A549 (cell line): Measurements from ENCODE around the gene ZNF292. TPM values are rescaled to one million over a fixed set of nuclear protein-coding genes. Genes with fewer than 3 reads are reported as not detected.

Source experiments
- ATAC-seq, 2 experiments: fragments of 200-7000 bp in 1 of 2; fragments of >200 bp in 1 of 2; cut with Nextera tagmentation in 1 of 2; cut with Tn5 transposase in 1 of 2; 3 replicates each; pipeline versions ENCODE4 v1.8.0 to v1.9.1; 2018 to 2020; ENCODE audit warnings: mild to moderate bottlenecking in 1 of 2, moderate library complexity in 1 of 2
- CTCF ChIA-PET: fragments of 300-600 bp; sonication (Branson Sonifier 250); formaldehyde crosslinking; extraction: SDS; loops from one replicate; lab custom pipeline; 2021; ENCODE audit warnings: antibody characterized with exemption, inconsistent platforms; lab: Yijun Ruan, JAX
- POLR2A ChIA-PET: fragments of 350-600 bp; formaldehyde crosslinking; extraction: SDS; loops from one replicate; lab custom pipeline; 2021; ENCODE audit warnings: antibody characterized with exemption, inconsistent platforms; lab: Yijun Ruan, JAX
- DNase-seq, 2 experiments: peaks; one replicate each; pipeline versions ENCODE4 v3.0.0 to v3.0.0-alpha.2; 2011 to 2016; ENCODE audit warnings: low read depth in 1 of 2, low spot score in 1 of 2
- FAIRE-seq: peaks from 2 replicates; lab custom pipeline; 2011; peaks lifted over from hg19 to GRCh38; lab: Jason Lieb, UNC
- H3K27ac ChIP-seq, 2 experiments: fragments of >200 bp; sonication (Bioruptor Twin); formaldehyde crosslinking; 3 replicates each; pipeline ENCODE4 v1.5.1; 2016 to 2017
- H3K4me1 ChIP-seq: fragments of >200 bp; sonication (Bioruptor Twin); formaldehyde crosslinking; 3 replicates; pipeline ENCODE4 v1.6.1; 2016
- H3K4me2 ChIP-seq: fragments of >200 bp; sonication (Bioruptor Twin); formaldehyde crosslinking; 3 replicates; pipeline ENCODE4 v1.6.1; 2016
- H3K4me3 ChIP-seq: fragments of >200 bp; sonication (Bioruptor Twin); formaldehyde crosslinking; 3 replicates; pipeline ENCODE4 v1.5.1; 2016
- H3K9me3 ChIP-seq: fragments of >200 bp; sonication (Bioruptor Twin); formaldehyde crosslinking; 3 replicates; pipeline ENCODE4 v1.6.1; 2016
- BHLHE40 ChIP-seq: IDR thresholded peaks from 2 replicates; pipeline ENCODE4 v1.6.1; 2012; ENCODE audit warnings: low read depth, low read length, inconsistent platforms
- CBX8 ChIP-seq: fragments of 200-600 bp; sonication (generic); IDR thresholded peaks from 2 replicates; pipeline ENCODE4 v1.6.1; 2016
- CEBPB ChIP-seq, 2 experiments: fragments of >200 bp in 1 of 2; sonication (Bioruptor Twin) in 1 of 2; formaldehyde crosslinking in 1 of 2; IDR thresholded peaks; 2 replicates each; pipeline ENCODE4 v1.6.1; 2012 to 2016
- EHF ChIP-seq: fragments of 250-450 bp; sonication (Bioruptor Pico); IDR thresholded peaks from 2 replicates; pipeline ENCODE4 v1.5.0; 2020; ENCODE audit warnings: mild to moderate bottlenecking
- EP300 ChIP-seq, 2 experiments: fragments of >200 bp; sonication (Bioruptor Twin); formaldehyde crosslinking; IDR thresholded peaks; 2 replicates in 1 of 2; 3 replicates in 1 of 2; pipeline ENCODE4 v1.6.1; 2016 to 2017
- ESRRA ChIP-seq: fragments of 150-350 bp; IDR thresholded peaks from 2 replicates; pipeline ENCODE4 v1.6.1; 2014; ENCODE audit warnings: mild to moderate bottlenecking, low read length, borderline replicate concordance
- FOSB ChIP-seq: fragments of 250-450 bp; sonication (Bioruptor Pico); IDR thresholded peaks from 2 replicates; pipeline ENCODE4 v1.5.0; 2020; ENCODE audit warnings: mild to moderate bottlenecking, moderate library complexity
- FOXS1 ChIP-seq: fragments of 250-450 bp; sonication (Bioruptor Pico); IDR thresholded peaks from 2 replicates; pipeline ENCODE4 v1.5.0; 2020; ENCODE audit warnings: mild to moderate bottlenecking, moderate library complexity
- GATA3 ChIP-seq: IDR thresholded peaks from 2 replicates; pipeline ENCODE4 v1.6.1; 2012; ENCODE audit warnings: borderline replicate concordance
- HDAC2 ChIP-seq: fragments of 200-600 bp; sonication (generic); IDR thresholded peaks from 2 replicates; pipeline ENCODE4 v1.6.1; 2016
- HEYL ChIP-seq: fragments of 250-450 bp; sonication (Bioruptor Pico); IDR thresholded peaks from 2 replicates; pipeline ENCODE4 v1.8.0; 2021; ENCODE audit warnings: mild to moderate bottlenecking, moderate library complexity
- HOXB5 ChIP-seq: fragments of 250-450 bp; sonication (Bioruptor Pico); IDR thresholded peaks from 2 replicates; pipeline ENCODE4 v1.5.0; 2020; ENCODE audit warnings: mild to moderate bottlenecking, moderate library complexity
- MAFK ChIP-seq: fragments of 450-650 bp; IDR thresholded peaks from 2 replicates; pipeline ENCODE4 v1.6.1; 2014; ENCODE audit not compliant: partially characterized antibody
- MYC ChIP-seq: IDR thresholded peaks from 2 replicates; pipeline ENCODE4 v1.6.1; 2012; ENCODE audit warnings: mild to moderate bottlenecking, inconsistent platforms, low read length, improper control_type of control experiment, borderline replicate concordance
- NPAS2 ChIP-seq: fragments of 250-450 bp; sonication (Bioruptor Pico); IDR thresholded peaks from 2 replicates; pipeline ENCODE4 v1.8.0; 2022; ENCODE audit warnings: mild to moderate bottlenecking, moderate library complexity, borderline replicate concordance
- POLR2A ChIP-seq: IDR thresholded peaks from 2 replicates; pipeline ENCODE4 v1.6.1; 2012; ENCODE audit warnings: mild to moderate bottlenecking, low read length
- RAD21 ChIP-seq, 2 experiments: fragments of >200 bp in 1 of 2; sonication (Bioruptor Twin) in 1 of 2; formaldehyde crosslinking in 1 of 2; IDR thresholded peaks in 1 of 2; conservative IDR thresholded peaks in 1 of 2; 2 replicates in 1 of 2; 3 replicates in 1 of 2; pipeline ENCODE4 v1.6.1; 2012 to 2018; ENCODE audit warnings: inconsistent platforms in 1 of 2
- RARB ChIP-seq: fragments of 250-450 bp; sonication (Bioruptor Pico); IDR thresholded peaks from 2 replicates; pipeline ENCODE4 v1.8.0; 2021; ENCODE audit warnings: mild to moderate bottlenecking, moderate library complexity
- RCOR1 ChIP-seq: fragments of 150-350 bp; IDR thresholded peaks from 2 replicates; pipeline ENCODE4 v1.6.1; 2014; ENCODE audit warnings: antibody characterized with exemption, low read length, low read depth
- RNF2 ChIP-seq: fragments of 200-600 bp; sonication (generic); IDR thresholded peaks from 2 replicates; pipeline ENCODE4 v1.6.1; 2016; ENCODE audit warnings: low read depth, mild to moderate bottlenecking, antibody characterized with exemption, moderate library complexity, borderline replicate concordance
- SMC3 ChIP-seq: fragments of >200 bp; sonication (Bioruptor Twin); formaldehyde crosslinking; IDR thresholded peaks from 3 replicates; pipeline ENCODE4 v1.6.1; 2018; ENCODE audit warnings: inconsistent platforms
- SREBF2 ChIP-seq: fragments of 450-650 bp; IDR thresholded peaks from 2 replicates; pipeline ENCODE4 v1.6.1; 2014; ENCODE audit warnings: mild to moderate bottlenecking, moderate library complexity
- TP53 ChIP-seq: fragments of 250-450 bp; sonication (Bioruptor Pico); IDR thresholded peaks from 2 replicates; pipeline ENCODE4 v1.5.0; 2021; ENCODE audit warnings: mild to moderate bottlenecking, moderate library complexity
- ZFP36 ChIP-seq: fragments of 450-650 bp; IDR thresholded peaks from 2 replicates; pipeline ENCODE4 v1.6.1; 2014; ENCODE audit warnings: borderline replicate concordance; ENCODE audit not compliant: partially characterized antibody
- ZSCAN20 ChIP-seq: fragments of 250-450 bp; sonication (Bioruptor Pico); IDR thresholded peaks from 2 replicates; pipeline ENCODE4 v1.8.0; 2022; ENCODE audit warnings: mild to moderate bottlenecking, moderate library complexity
- WGBS: methylation state at CpG from one replicate; pipeline ENCODE4 v1.1.6; 2017; ENCODE audit errors: missing lambda C conversion rate; 5-methylcytosine and 5-hydroxymethylcytosine counted together
- polyA plus RNA-seq, 4 experiments: library from polyadenylated mRNA; depleted of rRNA in 3 of 4; stranded (reverse); fragments of >200 nt; fragmentation: RNase III in 1 of 4; extraction: RNeasy Plus Mini Kit Qiagen cat#74134 plus additional on column Dnase treatment in 1 of 4; gene quantifications; 2 replicates in 3 of 4; 3 replicates in 1 of 4; pipeline ENCODE4 v1.2.3, GENCODE V29; 2011 to 2017
- TF ChIP-seq, protein P1 (sequence below): fragments of 450-650 bp; IDR thresholded peaks from 2 replicates; pipeline ENCODE4 v1.6.1; 2014; ENCODE audit warnings: antibody characterized with exemption
- TF ChIP-seq, protein P2 (sequence below): fragments of >200 bp; sonication (Bioruptor Twin); formaldehyde crosslinking; IDR thresholded peaks from 2 replicates; pipeline ENCODE4 v1.6.1; 2016
- TF ChIP-seq, protein P3 (sequence below): fragments of 150-350 bp; IDR thresholded peaks from 2 replicates; pipeline ENCODE4 v1.6.1; 2014; ENCODE audit warnings: low read depth, mild to moderate bottlenecking, low read length
- TF ChIP-seq, protein P4 (sequence below): IDR thresholded peaks from 2 replicates; pipeline ENCODE4 v1.6.1; 2012
- TF ChIP-seq, protein P5 (sequence below): fragments of >200 bp; sonication (Bioruptor Twin); formaldehyde crosslinking; IDR thresholded peaks from 3 replicates; pipeline ENCODE4 v1.5.1; 2016
- TF ChIP-seq, protein P6 (sequence below): fragments of >200 bp; sonication (Bioruptor Twin); formaldehyde crosslinking; IDR thresholded peaks from 3 replicates; pipeline ENCODE4 v1.6.1; 2016

ZNF292 gene
- polyA plus RNA-seq, 2 of the 4 experiments (the other 2 are of a cell fraction): 2.5 to 7.5 TPM

DNA sequence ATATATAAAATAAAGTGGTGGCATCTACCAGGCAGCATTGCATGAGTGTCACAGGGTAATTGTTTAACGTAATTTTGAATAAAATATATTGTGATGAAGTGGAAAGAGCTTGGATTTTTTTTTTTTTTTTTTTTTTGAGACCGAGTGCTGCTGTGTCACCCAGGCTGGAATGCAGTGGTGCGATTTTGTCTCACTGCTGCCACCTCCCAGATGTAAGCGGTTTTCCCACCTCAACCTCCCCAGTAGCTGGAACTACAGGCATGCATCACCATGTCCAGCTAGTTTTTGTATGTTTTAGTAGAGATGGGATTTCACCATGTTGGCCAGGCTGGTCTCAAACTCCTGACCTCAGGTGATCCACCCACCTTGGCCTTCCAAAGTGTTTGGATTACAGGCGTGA is 85.9 kb downstream of the ZNF292 start:
- WGBS: 90% methylated on average over 5 of the region's 5 CpGs
- ATAC-seq (no peak), DNase-seq (peak in 1 of 2 experiments; percentile 13), FAIRE-seq (no peak)
- TF ChIP-seq EHF (CRISPR knock-in tag) (no peak), FOXS1 (CRISPR knock-in tag) (no peak), CBX8 (no peak), RCOR1 (no peak), FOSB (no peak), HDAC2 (no peak), ESRRA (no peak)
- H3K4me3 ChIP-seq: no peak overlapping the region
- ChIA-PET POLR2A (no interaction called here), CTCF (interaction anchor here (0.6 to 1.0 kb wide), 2 partner anchors 11 to 170 kb away, joined by 3 to 4 read pairs; no protein-coding TSS in a partner anchor)
- no peaks in the 10 kb centered on the region for H3K4me1 ChIP-seq
- no peak overlapping the region for H3K4me2 ChIP-seq
- H3K9me3 ChIP-seq: no peaks in the 10 kb centered on the region
- no peak overlapping the region for H3K27ac ChIP-seq

DNA sequence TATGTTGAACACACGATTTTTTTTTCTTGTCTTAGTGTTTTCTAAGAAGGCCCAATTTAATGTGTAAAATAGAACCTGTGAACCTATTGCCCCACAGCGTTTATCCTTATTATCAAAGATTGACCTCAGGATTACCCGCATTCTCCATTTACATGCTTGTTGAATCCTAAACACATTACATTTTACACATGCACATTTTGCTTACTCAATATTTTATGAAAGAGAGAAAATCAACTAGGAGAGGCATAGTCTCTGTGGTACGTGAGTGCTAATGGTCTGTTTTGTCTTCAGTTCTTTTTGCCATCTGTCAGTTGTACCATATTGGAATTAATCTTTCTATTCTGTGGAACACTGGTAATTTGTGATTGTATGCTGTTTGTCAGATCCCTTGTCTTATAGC is 86.9 kb downstream of the ZNF292 start:
- H3K9me3 ChIP-seq: no peaks in the 10 kb centered on the region
- ATAC-seq (no peak), FAIRE-seq (no peak), DNase-seq (no peak)
- TF ChIP-seq EHF (CRISPR knock-in tag): no peak
- no peak for TF ChIP-seq GATA3
- TF ChIP-seq SREBF2: no peak
- TF ChIP-seq, protein P1, sequence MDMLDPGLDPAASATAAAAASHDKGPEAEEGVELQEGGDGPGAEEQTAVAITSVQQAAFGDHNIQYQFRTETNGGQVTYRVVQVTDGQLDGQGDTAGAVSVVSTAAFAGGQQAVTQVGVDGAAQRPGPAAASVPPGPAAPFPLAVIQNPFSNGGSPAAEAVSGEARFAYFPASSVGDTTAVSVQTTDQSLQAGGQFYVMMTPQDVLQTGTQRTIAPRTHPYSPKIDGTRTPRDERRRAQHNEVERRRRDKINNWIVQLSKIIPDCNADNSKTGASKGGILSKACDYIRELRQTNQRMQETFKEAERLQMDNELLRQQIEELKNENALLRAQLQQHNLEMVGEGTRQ: no peak
- TF ChIP-seq RAD21 (conservative IDR thresholded peaks at IDR 0.05 in 1 of 2, IDR thresholded peaks at IDR 0.05 in 1 of 2): no peak
- TF ChIP-seq POLR2A: no peak
- TF ChIP-seq MYC: no peak
- no peak for TF ChIP-seq CEBPB (IDR thresholded peaks at IDR 0.05)
- TF ChIP-seq, protein P2, sequence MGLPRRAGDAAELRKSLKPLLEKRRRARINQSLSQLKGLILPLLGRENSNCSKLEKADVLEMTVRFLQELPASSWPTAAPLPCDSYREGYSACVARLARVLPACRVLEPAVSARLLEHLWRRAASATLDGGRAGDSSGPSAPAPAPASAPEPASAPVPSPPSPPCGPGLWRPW: no peak
- TF ChIP-seq ESRRA: no peak
- TF ChIP-seq ZSCAN20: no peak
- no peak for TF ChIP-seq RARB
- TF ChIP-seq, protein P3, sequence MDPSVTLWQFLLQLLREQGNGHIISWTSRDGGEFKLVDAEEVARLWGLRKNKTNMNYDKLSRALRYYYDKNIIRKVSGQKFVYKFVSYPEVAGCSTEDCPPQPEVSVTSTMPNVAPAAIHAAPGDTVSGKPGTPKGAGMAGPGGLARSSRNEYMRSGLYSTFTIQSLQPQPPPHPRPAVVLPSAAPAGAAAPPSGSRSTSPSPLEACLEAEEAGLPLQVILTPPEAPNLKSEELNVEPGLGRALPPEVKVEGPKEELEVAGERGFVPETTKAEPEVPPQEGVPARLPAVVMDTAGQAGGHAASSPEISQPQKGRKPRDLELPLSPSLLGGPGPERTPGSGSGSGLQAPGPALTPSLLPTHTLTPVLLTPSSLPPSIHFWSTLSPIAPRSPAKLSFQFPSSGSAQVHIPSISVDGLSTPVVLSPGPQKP: no peak
- no peak for TF ChIP-seq HDAC2
- no peak for TF ChIP-seq BHLHE40
- no peak for TF ChIP-seq HEYL (CRISPR knock-in tag)
- TF ChIP-seq, protein P4, sequence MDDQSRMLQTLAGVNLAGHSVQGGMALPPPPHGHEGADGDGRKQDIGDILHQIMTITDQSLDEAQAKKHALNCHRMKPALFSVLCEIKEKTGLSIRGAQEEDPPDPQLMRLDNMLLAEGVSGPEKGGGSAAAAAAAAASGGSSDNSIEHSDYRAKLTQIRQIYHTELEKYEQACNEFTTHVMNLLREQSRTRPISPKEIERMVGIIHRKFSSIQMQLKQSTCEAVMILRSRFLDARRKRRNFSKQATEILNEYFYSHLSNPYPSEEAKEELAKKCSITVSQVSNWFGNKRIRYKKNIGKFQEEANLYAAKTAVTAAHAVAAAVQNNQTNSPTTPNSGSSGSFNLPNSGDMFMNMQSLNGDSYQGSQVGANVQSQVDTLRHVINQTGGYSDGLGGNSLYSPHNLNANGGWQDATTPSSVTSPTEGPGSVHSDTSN: no peak
- no peak for TF ChIP-seq SMC3
- TF ChIP-seq EP300 (IDR thresholded peaks at IDR 0.05): no peak
- no peaks in the 10 kb centered on the region for H3K4me1 ChIP-seq
- WGBS: 86% methylated on average over 4 of the region's 4 CpGs
- CTCF ChIA-PET: interaction anchor here (1.1 kb wide), 1 partner anchor 34 kb away, joined by 3 read pairs; no protein-coding TSS in a partner anchor
- no peak overlapping the region for H3K4me3 ChIP-seq
- H3K27ac ChIP-seq: no peak overlapping the region
- POLR2A ChIA-PET: no interaction called here
- H3K4me2 ChIP-seq: no peak overlapping the region

DNA sequence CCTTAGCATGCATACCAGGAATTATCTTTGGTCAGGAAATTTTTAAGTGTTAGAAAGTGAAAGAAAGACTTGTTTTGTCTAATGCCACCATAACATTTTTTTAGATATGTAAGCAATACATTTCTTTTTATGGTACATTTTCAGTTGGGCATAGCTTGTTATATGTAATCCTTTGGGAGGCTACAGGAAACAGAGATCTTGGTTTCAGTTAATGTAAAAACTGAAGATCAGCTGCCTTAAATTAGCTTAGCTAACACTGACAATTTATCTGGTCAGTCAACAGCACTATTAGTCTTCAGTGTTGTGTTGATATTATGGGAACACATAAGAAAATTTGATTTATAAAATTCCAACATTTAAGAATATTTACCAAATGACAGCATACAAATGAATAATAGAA is 88.4 kb downstream of the ZNF292 start:
- no peak overlapping the region for H3K4me3 ChIP-seq
- H3K4me1 ChIP-seq: no peaks in the 10 kb centered on the region
- ATAC-seq (no peak), FAIRE-seq (no peak), DNase-seq (no peak)
- ChIA-PET POLR2A (interaction anchor here (1.0 kb wide), 1 partner anchor 88 kb away, joined by 3 read pairs; the partner anchor contains the start of gene ZNF292), CTCF (no interaction called here)
- no peak overlapping the region for H3K4me2 ChIP-seq
- H3K27ac ChIP-seq: no peak overlapping the region
- no peaks in the 10 kb centered on the region for H3K9me3 ChIP-seq
- TF ChIP-seq, protein P5, sequence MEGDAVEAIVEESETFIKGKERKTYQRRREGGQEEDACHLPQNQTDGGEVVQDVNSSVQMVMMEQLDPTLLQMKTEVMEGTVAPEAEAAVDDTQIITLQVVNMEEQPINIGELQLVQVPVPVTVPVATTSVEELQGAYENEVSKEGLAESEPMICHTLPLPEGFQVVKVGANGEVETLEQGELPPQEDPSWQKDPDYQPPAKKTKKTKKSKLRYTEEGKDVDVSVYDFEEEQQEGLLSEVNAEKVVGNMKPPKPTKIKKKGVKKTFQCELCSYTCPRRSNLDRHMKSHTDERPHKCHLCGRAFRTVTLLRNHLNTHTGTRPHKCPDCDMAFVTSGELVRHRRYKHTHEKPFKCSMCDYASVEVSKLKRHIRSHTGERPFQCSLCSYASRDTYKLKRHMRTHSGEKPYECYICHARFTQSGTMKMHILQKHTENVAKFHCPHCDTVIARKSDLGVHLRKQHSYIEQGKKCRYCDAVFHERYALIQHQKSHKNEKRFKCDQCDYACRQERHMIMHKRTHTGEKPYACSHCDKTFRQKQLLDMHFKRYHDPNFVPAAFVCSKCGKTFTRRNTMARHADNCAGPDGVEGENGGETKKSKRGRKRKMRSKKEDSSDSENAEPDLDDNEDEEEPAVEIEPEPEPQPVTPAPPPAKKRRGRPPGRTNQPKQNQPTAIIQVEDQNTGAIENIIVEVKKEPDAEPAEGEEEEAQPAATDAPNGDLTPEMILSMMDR: no peak
- no peak for TF ChIP-seq CEBPB (IDR thresholded peaks at IDR 0.05)
- no peak for TF ChIP-seq NPAS2 (CRISPR knock-in tag)
- no peak for TF ChIP-seq EP300 (IDR thresholded peaks at IDR 0.05)
- no peak for TF ChIP-seq RNF2
- no peak for TF ChIP-seq MAFK
- TF ChIP-seq, protein P6, sequence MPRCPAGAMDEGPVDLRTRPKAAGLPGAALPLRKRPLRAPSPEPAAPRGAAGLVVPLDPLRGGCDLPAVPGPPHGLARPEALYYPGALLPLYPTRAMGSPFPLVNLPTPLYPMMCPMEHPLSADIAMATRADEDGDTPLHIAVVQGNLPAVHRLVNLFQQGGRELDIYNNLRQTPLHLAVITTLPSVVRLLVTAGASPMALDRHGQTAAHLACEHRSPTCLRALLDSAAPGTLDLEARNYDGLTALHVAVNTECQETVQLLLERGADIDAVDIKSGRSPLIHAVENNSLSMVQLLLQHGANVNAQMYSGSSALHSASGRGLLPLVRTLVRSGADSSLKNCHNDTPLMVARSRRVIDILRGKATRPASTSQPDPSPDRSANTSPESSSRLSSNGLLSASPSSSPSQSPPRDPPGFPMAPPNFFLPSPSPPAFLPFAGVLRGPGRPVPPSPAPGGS: no peak
- TF ChIP-seq TP53: no peak
- TF ChIP-seq HOXB5 (CRISPR knock-in tag): no peak
- no peak for TF ChIP-seq POLR2A
- TF ChIP-seq, protein P2: no peak
- no peak for TF ChIP-seq ZFP36
